Erythroblast (primary cell): ENCODE data around the gene CREBL2.

Experiments used
- GATA1 ChIP-seq: IDR thresholded peaks from 2 replicates; pipeline ENCODE4 v1.6.1; 2011; ENCODE audit warnings: low read depth, mild to moderate bottlenecking, control low read depth, low read length, moderate library complexity
- POLR2A ChIP-seq: IDR thresholded peaks from 2 replicates; pipeline ENCODE4 v1.6.1; 2011; ENCODE audit warnings: mild to moderate bottlenecking, low read length

DNA sequence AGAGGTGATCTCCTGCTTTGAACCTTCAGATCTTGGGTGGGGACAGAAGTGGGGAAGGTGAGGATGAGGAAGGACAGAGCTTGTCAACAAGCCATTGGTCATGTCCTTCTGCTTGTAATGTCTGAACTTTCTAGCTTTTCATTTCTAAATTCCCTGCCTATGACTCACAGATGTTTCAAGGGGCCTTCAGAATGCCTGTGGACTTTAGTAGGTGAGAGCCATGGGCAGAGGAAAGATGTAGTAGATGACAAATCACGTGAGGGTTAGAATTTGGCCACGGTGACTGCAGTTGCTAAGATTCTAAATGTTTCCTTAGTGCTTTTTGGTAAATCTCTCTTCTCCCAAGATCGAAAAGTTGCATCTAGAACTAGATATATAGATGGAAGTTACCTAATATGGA, 18.7 kb upstream of the CREBL2 start:
- TF ChIP-seq POLR2A = no peak
- TF ChIP-seq GATA1 = no peak
